Caco-2 (cell line): ENCODE data around the gene FAM181B. TPM values are rescaled to one million over a fixed set of nuclear protein-coding genes. Genes with fewer than 3 reads are reported as not detected.

ENCODE experiments used
- BruUV-seq: library from RNA; stranded (reverse); fragments of 400-500 nt; replicated peaks from 2 replicates; lab custom pipeline; 2021; lab: Mats Ljungman, UMichigan
- CTCF ChIA-PET: fragments of 300-600 bp; sonication (Branson Sonifier 250); formaldehyde crosslinking; loops from one replicate; lab custom pipeline; 2022; ENCODE audit warnings: antibody characterized with exemption; lab: Charles Lee
- POLR2A ChIA-PET: fragments of 300-600 bp; sonication (Branson Sonifier 250); formaldehyde crosslinking; loops from one replicate; lab custom pipeline; 2022; ENCODE audit warnings: antibody characterized with exemption; lab: Charles Lee
- DNase-seq, 2 experiments: peaks; one replicate each; pipeline versions ENCODE4 v3.0.0 to v3.0.0-alpha.2; 2020 to 2022
- H3K27me3 ChIP-seq: replicated peaks from 2 replicates; pipeline ENCODE4 v1.6.0; 2011; ENCODE audit warnings: low read length; ENCODE audit not compliant: control insufficient read depth, insufficient read depth
- H3K36me3 ChIP-seq: 2 replicates; pipeline ENCODE4 v1.5.1; 2011; ENCODE audit warnings: low read length; ENCODE audit not compliant: control insufficient read depth, insufficient read depth
- H3K4me1 ChIP-seq: fragments of 250-450 bp; sonication (Bioruptor Pico); 2 replicates; pipeline ENCODE4 v1.5.1; 2020; ENCODE audit warnings: mild to moderate bottlenecking
- H3K4me3 ChIP-seq: 2 replicates; pipeline ENCODE4 v1.5.1; 2011; ENCODE audit warnings: low read depth, mild to moderate bottlenecking, control low read depth, low read length
- H3K9me3 ChIP-seq: fragments of 250-450 bp; sonication (Bioruptor Pico); 2 replicates; pipeline ENCODE4 v1.5.1; 2020; ENCODE audit warnings: mild to moderate bottlenecking, moderate library complexity
- H3K27ac Mint-ChIP-seq: one replicate; pipeline ENCODE4 v1.8.0; 2022; ENCODE audit warnings: mixed read lengths; ENCODE audit not compliant: unreplicated experiment
- H3K27me3 Mint-ChIP-seq: one replicate; pipeline ENCODE4 v1.8.0; 2022; ENCODE audit warnings: mixed read lengths; ENCODE audit not compliant: insufficient read depth, unreplicated experiment
- H3K36me3 Mint-ChIP-seq: one replicate; pipeline ENCODE4 v1.8.0; 2022; ENCODE audit warnings: mild to moderate bottlenecking, mixed read lengths; ENCODE audit not compliant: insufficient read depth, unreplicated experiment
- H3K4me1 Mint-ChIP-seq: one replicate; pipeline ENCODE4 v1.8.0; 2022; ENCODE audit warnings: low read depth, mixed read lengths; ENCODE audit not compliant: unreplicated experiment
- H3K4me3 Mint-ChIP-seq: one replicate; pipeline ENCODE4 v1.8.0; 2022; ENCODE audit warnings: mild to moderate bottlenecking, moderate library complexity, mixed read lengths; ENCODE audit not compliant: unreplicated experiment
- H3K9me3 Mint-ChIP-seq: one replicate; pipeline ENCODE4 v1.8.0; 2022; ENCODE audit warnings: mixed read lengths; ENCODE audit not compliant: unreplicated experiment
- CTCF ChIP-seq, 2 experiments: fragments of 200-600 bp in 1 of 2; IDR thresholded peaks; 1 replicate in 1 of 2; 2 replicates in 1 of 2; pipeline versions ENCODE4 v1.5.1 to v1.8.0; 2011 to 2022; ENCODE audit warnings: antibody characterized with exemption in 1 of 2, control low read depth in 1 of 2, inconsistent platforms in 1 of 2, low read depth in 1 of 2, low read length in 1 of 2, mild to moderate bottlenecking in 1 of 2, moderate library complexity in 1 of 2; ENCODE audit not compliant: insufficient read depth in 1 of 2, severe bottlenecking in 1 of 2, unreplicated experiment in 1 of 2
- intact Hi-C: fragments of 100-400 bp; cut with micrococcal nuclease; formaldehyde crosslinking; loops from one replicate; pipeline ENCODE4 v1.10.0; 2022; ENCODE audit not compliant: unreplicated experiment
- total RNA-seq: library from RNA; stranded (reverse); gene quantifications from 2 replicates; pipeline ENCODE4 v1.2.3, GENCODE V29; 2022

Gene FAM181B
- total RNA-seq, 1 experiment from 2014 or later = not detected

GRCh38 chr11:82718307-82718706, 15.4 kb downstream of the FAM181B start:
- POLR2A ChIA-PET = no interaction called here
- peak in 1 of 2 experiments; percentile 35 for DNase-seq
- H3K27me3 Mint-ChIP-seq = peaks cover 4% of the 10 kb centered on the region

GRCh38 chr11:82714346-82715174, 19.1 kb downstream of the FAM181B start:
- intact Hi-C loops = no loop called here
- no peak for TF ChIP-seq CTCF (IDR thresholded peaks at IDR 0.05; ENCODE audit: insufficient read depth in 1 of 2, low read depth in 1 of 2, low read length in 1 of 2, severe bottlenecking in 1 of 2, unreplicated experiment in 1 of 2)
- no peaks in the 10 kb centered on the region for H3K4me1 ChIP-seq
- Mint-ChIP-seq H3K27ac (no peak overlapping the region), H3K36me3 (no peaks in the 10 kb centered on the region), H3K27me3 (peaks cover 5% of the 10 kb centered on the region), H3K9me3 (no peaks in the 10 kb centered on the region), H3K4me3 (no peak overlapping the region), H3K4me1 (no peaks in the 10 kb centered on the region)
- CTCF ChIA-PET = interaction anchor here (1.0 to 1.3 kb wide), 4 partner anchors 9 to 153 kb away, joined by 3 to 6 read pairs (median 4); partner anchors contain the start of gene FAM181B
- no peak overlapping the region for H3K4me3 ChIP-seq
- no peaks in the 10 kb centered on the region for H3K36me3 ChIP-seq
- POLR2A ChIA-PET = no interaction called here
- DNase-seq = no peak
- no TSS peak for BruUV-seq
- H3K27me3 ChIP-seq = 0 out of 2 replicates have a peak, but pooled peaks cover 1% of the 10 kb centered on the region
- H3K9me3 ChIP-seq = no peaks in the 10 kb centered on the region

More at GRCh38 chr11:82718307-82718706, 15.4 kb downstream of the FAM181B start:
- Mint-ChIP-seq H3K4me1 (no peaks in the 10 kb centered on the region), H3K36me3 (no peaks in the 10 kb centered on the region), H3K4me3 (no peak overlapping the region), H3K27ac (no peak overlapping the region), H3K9me3 (no peaks in the 10 kb centered on the region)
- TF ChIP-seq CTCF (IDR thresholded peaks at IDR 0.05; ENCODE audit: insufficient read depth in 1 of 2, low read depth in 1 of 2, low read length in 1 of 2, severe bottlenecking in 1 of 2, unreplicated experiment in 1 of 2) = peak; percentile 88 to 94
- no peaks in the 10 kb centered on the region for H3K9me3 ChIP-seq
- no peak overlapping the region for H3K4me3 ChIP-seq
- H3K27me3 ChIP-seq = peaks cover 1% of the 10 kb centered on the region; the same call in 1 of the 2 replicates
- intact Hi-C loops = loop anchor here (1.0 kb wide), 6 partner anchors 15 to 1102 kb away; partner anchors contain the start of gene FAM181B
- BruUV-seq = no TSS peak
- CTCF ChIA-PET = interaction anchor here (1.5 to 2.6 kb wide), 4 partner anchors 16 to 182 kb away, joined by 5 to 8 read pairs (median 7); partner anchors contain the start of genes DDIAS, FAM181B and PRCP
- no peaks in the 10 kb centered on the region for H3K4me1 ChIP-seq
- H3K36me3 ChIP-seq = no peaks in the 10 kb centered on the region

GRCh38 chr11:82711648-82712047, 22.0 kb downstream of the FAM181B start:
- Mint-ChIP-seq H3K4me3 (no peak overlapping the region), H3K36me3 (no peaks in the 10 kb centered on the region), H3K27me3 (peaks cover 13% of the 10 kb centered on the region), H3K9me3 (no peaks in the 10 kb centered on the region), H3K27ac (no peak overlapping the region), H3K4me1 (no peaks in the 10 kb centered on the region)
- TF ChIP-seq CTCF (IDR thresholded peaks at IDR 0.05; ENCODE audit: insufficient read depth in 1 of 2, low read depth in 1 of 2, low read length in 1 of 2, severe bottlenecking in 1 of 2, unreplicated experiment in 1 of 2) = no peak
- POLR2A ChIA-PET = no interaction called here
- no TSS peak for BruUV-seq
- CTCF ChIA-PET = no interaction called here
- no peaks in the 10 kb centered on the region for H3K36me3 ChIP-seq
- H3K4me3 ChIP-seq = no peak overlapping the region
- intact Hi-C loops = no loop called here
- H3K9me3 ChIP-seq = no peaks in the 10 kb centered on the region
- peaks cover 2% of the 10 kb centered on the region; the same call in 1 of the 2 replicates for H3K27me3 ChIP-seq
- DNase-seq = no peak
- H3K4me1 ChIP-seq = no peaks in the 10 kb centered on the region
